ENCODE data around the gene PATJ. TPM values are rescaled to one million over a fixed set of nuclear protein-coding genes. Genes with fewer than 3 reads are reported as not detected.

The PATJ gene
- total RNA-seq, 1 experiment from 2014 or later: 47.3 TPM

GRCh38 chr1:62209931-62210595 is 467.8 kb downstream of the PATJ start:
- peak overlapping the region in 1 of 3 experiments; percentile 6; a peak in 1 of 7 replicates for H3K27ac Mint-ChIP-seq
- no peaks in the 10 kb centered on the region for H3K79me1 ChIP-seq (ENCODE audit: insufficient read depth, low read depth, low read length, poor library complexity, severe bottlenecking)
- H3T11ph ChIP-seq (ENCODE audit: low read length): no peak overlapping the region
- H3K4me1 Mint-ChIP-seq: peaks cover 0 to 14% of the 10 kb centered on the region in 2 experiments; a peak in 3 of 4 replicates
- H3K23me2 ChIP-seq (ENCODE audit: insufficient read length, low read depth, low read length, poor library complexity, severe bottlenecking): no peaks in the 10 kb centered on the region
- H3K27me3 Mint-ChIP-seq (ENCODE audit: low read depth): no peaks in the 10 kb centered on the region; the same call in 1 of the 2 replicates
- H2BK15ac ChIP-seq (ENCODE audit: low read depth, low read length): no peak overlapping the region
- H4K8ac ChIP-seq (replicated peaks; ENCODE audit: insufficient read length, low read depth, low read length): no peak overlapping the region
- peak overlapping the region; percentile 25 for H3K27ac ChIP-seq (ENCODE audit: insufficient read length, low read depth, low read length)
- H2BK20ac ChIP-seq (ENCODE audit: low read depth, low read length, poor library complexity, severe bottlenecking): no peak overlapping the region
- H3K36me3 Mint-ChIP-seq (ENCODE audit: insufficient read depth in 1 of 3, low read depth in 3 of 3): peaks cover 72 to 86% (median 84%) of the 10 kb centered on the region in 3 experiments
- no peaks in the 10 kb centered on the region for H3K9me3 ChIP-seq (ENCODE audit: control insufficient read depth, low read depth, low read length)
- H3K23ac ChIP-seq (ENCODE audit: insufficient read length, low read depth, low read length): no peak overlapping the region
- H2BK5ac ChIP-seq (ENCODE audit: insufficient read length, low read length): no peak overlapping the region
- no peak overlapping the region for H3K18ac ChIP-seq (ENCODE audit: insufficient read length, low read depth, low read length)
- no peaks in the 10 kb centered on the region for H3K27me3 ChIP-seq (ENCODE audit: insufficient read depth, low read length)
- H2AK5ac ChIP-seq (ENCODE audit: insufficient read length, low read length): no peak overlapping the region
- TF ChIP-seq CTCF (conservative IDR thresholded peaks at IDR 0.05): no peak
- no peak overlapping the region for H3K4ac ChIP-seq (ENCODE audit: low read depth, low read length)
- no CpG with 5 or more reads among the region's 1 CpG for WGBS (ENCODE audit: extremely low coverage, insufficient read length, low lambda C conversion rate)
- no peak overlapping the region for H4K91ac ChIP-seq (ENCODE audit: insufficient read length, low read depth, low read length)
- no peaks in the 10 kb centered on the region for H3K4me1 ChIP-seq (ENCODE audit: insufficient read depth, low read length)
- no peak overlapping the region for H3K9ac ChIP-seq (ENCODE audit: extremely low read depth, insufficient read length, low read length)
- no peak overlapping the region for H3K4me3 Mint-ChIP-seq
- H3K4me2 ChIP-seq (ENCODE audit: insufficient read depth, insufficient read length, low read length): no peak overlapping the region
- H4K20me1 ChIP-seq (ENCODE audit: control insufficient read depth, insufficient read depth, insufficient read length): no peaks in the 10 kb centered on the region
- no peak for DNase-seq
- no peak overlapping the region for H4K5ac ChIP-seq (ENCODE audit: insufficient read length, low read depth, low read length)
- H2BK12ac ChIP-seq (ENCODE audit: insufficient read length, low read depth, low read length): no peak overlapping the region
- H2AFZ ChIP-seq (ENCODE audit: low read length): no peak overlapping the region
- no peak overlapping the region for H3K56ac ChIP-seq (ENCODE audit: insufficient read length, low read depth, low read length)
- H3K9me3 Mint-ChIP-seq: peaks cover 12 to 47% of the 10 kb centered on the region in 2 experiments; a peak in 4 of 5 replicates
- H2BK120ac ChIP-seq (ENCODE audit: low read depth, low read length, poor library complexity, severe bottlenecking): no peak overlapping the region
- H3K14ac ChIP-seq (ENCODE audit: insufficient read depth, low read length): no peak overlapping the region
- H3K79me2 ChIP-seq (ENCODE audit: insufficient read depth, low read length): peaks cover 1% of the 10 kb centered on the region; the same call in 1 of the 2 replicates

Measured in H9 (cell line).